Fibroblast of the aortic adventitia (primary cell): ENCODE data around the gene SLC22A7. TPM values are rescaled to one million over a fixed set of nuclear protein-coding genes. Genes with fewer than 3 reads are reported as not detected.

ENCODE experiments used
- DNase-seq: peaks from one replicate; pipeline ENCODE4 v3.0.0-alpha.2; 2010; ENCODE audit warnings: low read depth
- H3K4me3 ChIP-seq: 2 replicates; pipeline ENCODE4 v1.5.1; 2011; ENCODE audit warnings: low read depth, mild to moderate bottlenecking, control low read depth, low read length, moderate library complexity
- CTCF ChIP-seq: IDR thresholded peaks from 2 replicates; pipeline ENCODE4 v1.5.1; 2011; ENCODE audit warnings: mild to moderate bottlenecking, low read length, control low read depth, inconsistent platforms; ENCODE audit not compliant: insufficient read depth
- total RNA-seq: library from RNA; depleted of rRNA; stranded (reverse); fragments of >200 nt; gene quantifications from 2 replicates; pipeline ENCODE4 v1.2.3, GENCODE V29; 2012; ENCODE audit warnings: low replicate concordance

The SLC22A7 gene
- total RNA-seq, 1 donor: not detected

- no peak overlapping the region for H3K4me3 ChIP-seq
- no peak for DNase-seq
- no peak for TF ChIP-seq CTCF
Measured at GRCh38 chr6:43261198-43261597, 36.9 kb upstream of the SLC22A7 start.

- no peak overlapping the region for H3K4me3 ChIP-seq
- DNase-seq: no peak
- no peak for TF ChIP-seq CTCF
Measured at GRCh38 chr6:43262000-43262779, 35.9 kb upstream of the SLC22A7 start.

GRCh38 chr6:43262780-43263313 lies 35.2 kb upstream of the SLC22A7 start:
- DNase-seq: no peak
- TF ChIP-seq CTCF: no peak
- H3K4me3 ChIP-seq: no peak overlapping the region

- peak; percentile 66 for DNase-seq
- H3K4me3 ChIP-seq: no peak overlapping the region
- peak; percentile 81 for TF ChIP-seq CTCF
Measured at GRCh38 chr6:43263314-43264178, 34.5 kb upstream of the SLC22A7 start.

- H3K4me3 ChIP-seq: no peak overlapping the region
- no peak for TF ChIP-seq CTCF
- DNase-seq: no peak
Measured at GRCh38 chr6:43264599-43265145, 33.4 kb upstream of the SLC22A7 start.

GRCh38 chr6:43265564-43265963 lies 32.5 kb upstream of the SLC22A7 start:
- H3K4me3 ChIP-seq: no peak overlapping the region
- TF ChIP-seq CTCF: no peak
- no peak for DNase-seq
